GM18867 (cell line): ENCODE measurements around the gene SYT14.
"Not testable (repeated sequence)": the region's sequence is repeated elsewhere in the genome, so short reads cannot be mapped to it uniquely, and the experiment has no call there.

ENCODE experiments used
- ATAC-seq: cut with Tn5 transposase; IDR thresholded peaks from one replicate; pipeline ENCODE4 v1.9.1; 2021; ENCODE audit warnings: mild to moderate bottlenecking, moderate library complexity; ENCODE audit not compliant: unreplicated experiment

Gene SYT14

GRCh38 chr1:209936125-209936524 lies 1.9 kb upstream of the SYT14 start:
- no peak for ATAC-seq

GRCh38 chr1:209945377-209945776 lies 7.4 kb downstream of the SYT14 start:
- no peak for ATAC-seq

DNA sequence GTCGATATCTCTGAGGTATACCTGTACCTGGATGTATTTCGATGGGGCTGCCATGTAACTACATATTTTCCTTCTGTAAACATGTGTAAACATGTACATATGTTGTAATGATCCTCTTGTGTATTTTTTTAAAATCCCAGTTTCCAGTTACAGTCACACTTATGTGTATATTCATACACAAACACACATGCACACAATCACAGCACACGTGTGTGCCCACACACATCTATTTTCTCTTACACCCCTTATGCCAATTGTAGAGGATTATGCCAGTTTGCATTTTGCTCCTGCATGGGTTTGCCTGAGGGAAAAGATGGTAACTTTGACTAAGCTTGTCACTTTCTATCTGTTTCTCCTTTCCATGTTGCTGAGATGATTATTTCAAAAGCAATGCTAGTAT lies 10.1 kb downstream of the SYT14 start:
- no peak for ATAC-seq

DNA sequence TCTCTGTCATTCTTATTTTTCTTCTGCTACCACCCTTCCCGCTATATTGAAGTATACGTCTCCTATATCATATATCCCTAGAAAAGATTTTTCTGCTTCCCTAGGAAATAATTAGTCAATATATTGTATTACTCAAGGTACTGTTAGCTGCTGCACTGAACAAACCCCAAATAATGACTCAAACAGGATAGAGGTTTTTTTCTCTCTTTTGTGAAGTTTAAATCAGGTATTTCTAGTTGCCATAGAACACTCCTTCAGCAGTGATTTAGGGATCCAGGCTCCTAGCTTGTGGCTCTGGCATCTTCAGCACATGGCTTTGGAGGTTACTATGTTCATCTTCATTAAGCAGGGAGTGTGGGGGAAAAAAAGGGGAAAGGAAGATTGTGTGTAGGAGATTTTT lies 18.1 kb downstream of the SYT14 start:
- ATAC-seq, result no peak

GRCh38 chr1:209959623-209960022 lies 21.6 kb downstream of the SYT14 start:
- ATAC-seq, result no peak

DNA sequence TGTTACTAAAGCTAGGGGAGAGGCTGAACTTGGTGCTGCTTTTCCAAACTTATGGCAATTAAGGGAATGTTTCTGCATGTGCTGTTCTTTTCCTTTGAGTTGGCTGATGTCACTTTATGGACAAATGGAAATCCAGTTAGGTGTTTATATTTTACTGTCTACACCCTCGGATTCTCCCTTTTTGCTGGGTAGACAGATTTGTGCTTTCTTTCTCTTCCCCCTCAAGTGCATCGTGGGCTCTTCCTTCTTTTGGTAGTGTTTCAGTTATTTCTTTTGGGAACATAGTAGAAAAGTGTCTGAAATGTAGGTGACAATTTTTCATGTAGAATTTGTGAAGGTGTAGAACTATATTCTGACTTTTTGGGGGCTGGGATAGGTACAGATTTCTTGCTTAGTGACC lies 22.9 kb downstream of the SYT14 start:
- no peak for ATAC-seq

DNA sequence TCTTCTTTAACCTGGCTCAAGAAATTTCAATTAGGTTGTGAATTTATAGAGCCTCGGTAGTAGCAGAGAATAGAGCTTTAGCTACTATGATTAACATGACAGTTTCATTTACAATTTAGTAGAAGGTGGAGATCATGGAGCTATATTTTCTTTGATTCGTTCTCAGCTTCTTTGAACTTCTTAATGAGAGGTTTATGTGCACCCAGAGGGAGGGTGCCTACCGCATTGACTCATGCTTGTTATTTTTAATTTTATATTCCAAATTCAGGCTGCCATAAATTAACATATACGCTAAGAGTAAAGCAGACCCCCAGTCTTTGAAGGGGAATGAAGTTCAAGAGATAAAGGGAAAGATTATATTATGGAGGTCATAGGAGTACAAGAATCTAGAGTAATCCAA lies 24.4 kb downstream of the SYT14 start:
- ATAC-seq, result no peak

- ATAC-seq, result no peak
Measured at GRCh38 chr1:209962856-209963255, 24.8 kb downstream of the SYT14 start.

DNA sequence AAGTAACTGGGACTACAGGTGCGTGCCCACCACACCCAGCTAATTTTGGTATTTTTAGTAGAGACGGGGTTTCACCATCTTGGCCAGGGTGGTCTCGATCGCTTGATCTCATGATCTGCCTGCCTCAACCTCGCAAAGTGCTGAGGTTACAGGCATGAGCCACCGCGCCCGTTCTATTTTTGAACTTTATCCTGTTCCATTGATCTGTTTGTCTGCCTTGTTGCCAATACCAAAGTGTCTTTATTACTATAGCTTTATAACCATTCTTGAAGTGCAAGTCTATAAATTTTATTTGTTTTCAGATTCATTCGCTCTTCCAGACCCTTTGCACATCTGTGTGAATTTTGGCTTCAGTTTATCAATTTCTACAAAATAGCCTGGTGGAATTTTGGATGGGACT lies 28.0 kb downstream of the SYT14 start:
- ATAC-seq, result no peak

DNA sequence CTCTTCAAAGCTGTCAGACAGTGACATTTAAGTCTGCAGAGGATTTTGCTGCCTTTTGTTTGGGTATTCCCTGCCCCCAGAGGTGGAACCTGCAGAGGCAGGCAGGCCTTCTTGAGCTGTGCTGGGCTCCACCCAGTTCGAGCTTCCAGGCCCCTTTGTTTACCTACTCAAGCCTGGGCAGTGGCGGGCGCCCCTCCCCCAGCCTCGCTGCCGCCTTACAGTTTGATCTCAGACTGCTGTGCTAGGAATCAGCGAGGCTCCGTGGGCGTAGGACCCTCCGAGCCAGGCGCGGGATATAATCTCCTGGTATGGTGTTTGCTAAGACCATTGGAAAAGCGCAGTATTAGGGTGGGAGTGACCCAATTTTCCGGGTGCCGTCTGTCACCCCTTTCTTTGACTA lies 40.7 kb downstream of the SYT14 start:
- ATAC-seq, result not testable (repeated sequence)

GRCh38 chr1:209983953-209984352 lies 45.9 kb downstream of the SYT14 start:
- ATAC-seq, result no peak

GRCh38 chr1:209985002-209985401 lies 47.0 kb downstream of the SYT14 start:
- ATAC-seq, result no peak

- ATAC-seq, result no peak
Measured at GRCh38 chr1:209988706-209989105, 50.7 kb downstream of the SYT14 start.

- no peak for ATAC-seq
Measured at GRCh38 chr1:209989525-209989924, 51.5 kb downstream of the SYT14 start.

DNA sequence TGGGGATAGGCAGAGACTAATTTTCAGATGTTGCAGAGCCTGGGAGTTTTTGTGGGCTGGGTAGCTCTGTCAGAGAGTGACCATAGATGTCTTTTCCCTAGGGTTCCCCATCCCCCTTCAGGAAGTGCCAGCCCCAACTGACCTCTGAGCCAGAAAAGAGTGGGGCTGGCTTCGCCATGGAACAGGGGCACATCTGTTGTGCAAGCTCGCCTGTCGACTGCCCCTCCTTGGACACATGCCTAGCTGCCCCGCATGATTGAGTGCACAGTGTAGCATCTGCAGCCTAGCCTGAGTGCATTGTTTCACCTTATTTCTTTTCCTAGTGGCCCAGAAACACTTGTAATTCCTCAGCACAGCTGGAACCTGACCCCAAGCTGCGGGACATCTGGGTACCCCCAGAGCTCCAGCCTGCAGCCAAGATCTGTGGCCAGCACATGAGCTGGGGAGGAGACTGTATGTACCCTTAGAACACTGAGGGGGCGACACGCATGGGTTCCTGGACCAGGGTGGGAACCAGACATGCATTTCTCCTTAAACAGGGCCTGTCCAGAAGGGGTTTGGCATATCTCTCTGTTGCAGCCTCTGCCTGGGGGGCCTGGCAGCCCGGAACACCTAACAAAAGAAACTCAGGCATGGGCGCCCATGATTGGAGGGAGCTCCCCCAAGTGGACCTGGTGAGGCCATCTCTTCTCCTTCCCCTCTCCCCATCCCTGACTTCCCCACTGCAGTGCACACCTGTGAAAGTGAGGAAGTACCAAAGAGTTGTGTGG lies 55.2 kb downstream of the SYT14 start:
- ATAC-seq, result no peak

DNA sequence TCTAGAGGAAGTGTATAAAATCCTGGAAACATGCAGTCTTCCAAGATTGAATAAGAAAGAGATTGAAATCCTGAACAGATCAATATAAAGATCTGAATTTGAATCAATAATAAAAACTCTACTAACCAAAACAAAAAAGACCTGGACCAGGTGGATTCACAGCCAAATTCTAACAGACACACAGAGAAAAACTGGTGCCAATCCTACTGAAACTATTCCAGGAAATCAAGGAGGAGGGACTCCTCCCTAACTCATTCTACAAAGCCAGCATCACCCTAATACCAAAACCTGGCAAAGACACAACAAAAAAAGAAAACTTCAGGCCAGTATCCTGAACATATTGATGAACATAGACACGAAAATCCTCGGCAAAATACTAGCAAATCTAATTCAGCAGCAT lies 58.3 kb downstream of the SYT14 start:
- ATAC-seq, result no peak

- no peak for ATAC-seq
Measured at GRCh38 chr1:209999005-209999404, 61.0 kb downstream of the SYT14 start.

DNA sequence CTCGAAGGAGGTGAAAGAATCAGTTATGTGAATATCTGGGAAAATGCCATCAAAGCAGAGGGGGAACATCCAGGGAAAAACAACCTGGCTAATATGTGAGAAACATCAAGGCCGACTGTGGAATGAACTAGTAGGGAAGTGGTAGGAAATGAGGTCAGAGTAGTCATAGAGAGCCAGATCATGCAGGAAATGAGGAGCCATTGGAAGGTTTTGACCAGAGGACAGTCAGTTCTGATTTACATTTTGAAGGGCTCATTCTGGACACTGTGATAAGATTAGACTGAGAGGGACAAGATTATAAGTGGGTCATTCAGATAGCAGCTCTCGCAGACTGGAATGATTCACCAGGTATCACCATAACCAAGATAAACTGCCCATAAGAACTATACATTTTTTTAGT lies 63.7 kb downstream of the SYT14 start:
- no peak for ATAC-seq

- no peak for ATAC-seq
Measured at GRCh38 chr1:210003501-210003900, 65.5 kb downstream of the SYT14 start.

- ATAC-seq, result no peak
Measured at GRCh38 chr1:210010161-210010560, 72.1 kb downstream of the SYT14 start.

- no peak for ATAC-seq
Measured at GRCh38 chr1:210021145-210021860, 83.3 kb downstream of the SYT14 start.

DNA sequence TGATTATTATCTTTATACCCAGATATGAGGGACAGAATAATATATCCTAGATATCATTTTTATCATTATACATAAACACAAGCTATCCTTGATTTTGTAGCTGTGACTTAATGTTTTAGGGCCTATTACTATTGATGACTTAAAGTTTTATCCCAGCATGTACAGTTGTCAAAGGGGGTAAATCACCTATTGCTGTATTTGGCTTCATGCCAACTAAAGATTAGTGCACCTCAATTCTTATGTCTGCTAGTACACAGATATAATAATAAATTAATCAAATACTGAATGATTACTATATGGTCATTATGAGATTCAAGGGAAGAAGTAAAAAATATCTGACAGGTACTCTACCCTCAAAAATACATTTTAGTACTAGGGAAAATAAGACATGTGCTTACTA lies 84.0 kb downstream of the SYT14 start:
- no peak for ATAC-seq

- no peak for ATAC-seq
Measured at GRCh38 chr1:210024282-210024681, 86.3 kb downstream of the SYT14 start.
